Type B pancreatic cell (in vitro differentiated cells): Measurements from ENCODE around the gene PIAS1. TPM values are rescaled to one million over a fixed set of nuclear protein-coding genes. Genes with fewer than 3 reads are reported as not detected.

Experiments used
- DNase-seq: peaks from one replicate; pipeline ENCODE4 v3.0.0; 2021; ENCODE audit warnings: mixed read lengths; ENCODE audit not compliant: unreplicated experiment; ENCODE audit errors: extremely low spot score
- H3K27ac Mint-ChIP-seq: 2 replicates; pipeline ENCODE4 v1.8.0; 2021; ENCODE audit warnings: mild to moderate bottlenecking, mixed read lengths
- H3K27me3 Mint-ChIP-seq: 2 replicates; pipeline ENCODE4 v1.8.0; 2021; ENCODE audit warnings: mixed read lengths
- H3K36me3 Mint-ChIP-seq: 2 replicates; pipeline ENCODE4 v1.8.0; 2021; ENCODE audit warnings: mixed read lengths
- H3K4me1 Mint-ChIP-seq: one replicate; pipeline ENCODE4 v1.8.0; 2021; ENCODE audit warnings: mixed read lengths; ENCODE audit not compliant: unreplicated experiment
- H3K4me3 Mint-ChIP-seq: 2 replicates; pipeline ENCODE4 v1.8.0; 2021; ENCODE audit warnings: mild to moderate bottlenecking, mixed read lengths
- H3K9me3 Mint-ChIP-seq: 2 replicates; pipeline ENCODE4 v1.8.0; 2021; ENCODE audit warnings: mixed read lengths
- total RNA-seq: library from RNA; stranded (reverse); gene quantifications from 2 replicates; pipeline ENCODE4 v1.2.1, GENCODE V29; 2021; ENCODE audit warnings: low replicate concordance
- TF ChIP-seq, protein P1 (sequence below): fragments of 200-600 bp; sonication (generic); conservative IDR thresholded peaks from 2 replicates; pipeline ENCODE4 v1.5.0; 2021; ENCODE audit warnings: antibody characterized with exemption, mild to moderate bottlenecking

Gene PIAS1
- total RNA-seq, 1 donor from 2014 or later = 56.2 TPM

DNA sequence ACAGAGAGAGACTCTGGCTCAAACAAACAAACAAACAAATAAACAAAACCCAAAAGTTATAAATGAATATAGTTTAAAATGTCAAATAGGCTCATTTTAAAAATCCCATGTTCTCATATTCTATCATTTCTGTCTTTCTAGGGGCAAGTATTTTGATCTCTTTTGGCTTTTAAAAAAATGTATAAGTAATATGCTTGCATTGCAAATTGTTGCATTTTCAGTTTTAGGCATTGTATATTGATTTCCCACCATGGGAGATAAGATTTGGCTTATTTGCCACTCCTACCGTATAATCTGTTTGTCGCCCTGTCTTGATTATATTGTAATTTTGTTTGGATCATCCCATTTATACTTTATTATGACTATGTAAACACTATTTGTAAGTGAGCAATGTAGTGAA lies 70.6 kb downstream of the PIAS1 start:
- H3K27ac Mint-ChIP-seq = no peak overlapping the region

DNA sequence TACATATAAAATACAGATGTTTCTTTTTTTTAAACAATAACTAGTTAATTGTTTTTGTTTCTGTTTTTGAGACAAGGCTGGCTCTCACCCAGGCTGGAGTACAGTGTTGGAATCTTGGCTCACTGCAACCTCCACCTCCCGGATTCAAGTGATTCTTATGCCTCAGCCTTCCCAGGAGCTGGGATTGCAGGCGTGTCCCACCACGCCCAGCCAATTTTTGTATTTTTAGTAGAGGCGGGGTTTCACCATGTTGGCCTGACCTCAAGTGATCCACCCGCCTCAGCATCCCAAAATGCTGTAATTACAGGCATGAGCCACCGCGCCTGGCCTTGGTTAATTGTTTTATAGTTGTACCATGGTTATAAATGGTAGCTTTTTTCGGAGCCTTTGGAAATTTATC lies 72.3 kb downstream of the PIAS1 start:
- peaks cover 10% of the 10 kb centered on the region for H3K4me1 Mint-ChIP-seq
- no peak for DNase-seq
- no peaks in the 10 kb centered on the region for H3K9me3 Mint-ChIP-seq
- peaks cover 12% of the 10 kb centered on the region for H3K36me3 Mint-ChIP-seq
- no peak overlapping the region for H3K4me3 Mint-ChIP-seq
- TF ChIP-seq, protein P1, sequence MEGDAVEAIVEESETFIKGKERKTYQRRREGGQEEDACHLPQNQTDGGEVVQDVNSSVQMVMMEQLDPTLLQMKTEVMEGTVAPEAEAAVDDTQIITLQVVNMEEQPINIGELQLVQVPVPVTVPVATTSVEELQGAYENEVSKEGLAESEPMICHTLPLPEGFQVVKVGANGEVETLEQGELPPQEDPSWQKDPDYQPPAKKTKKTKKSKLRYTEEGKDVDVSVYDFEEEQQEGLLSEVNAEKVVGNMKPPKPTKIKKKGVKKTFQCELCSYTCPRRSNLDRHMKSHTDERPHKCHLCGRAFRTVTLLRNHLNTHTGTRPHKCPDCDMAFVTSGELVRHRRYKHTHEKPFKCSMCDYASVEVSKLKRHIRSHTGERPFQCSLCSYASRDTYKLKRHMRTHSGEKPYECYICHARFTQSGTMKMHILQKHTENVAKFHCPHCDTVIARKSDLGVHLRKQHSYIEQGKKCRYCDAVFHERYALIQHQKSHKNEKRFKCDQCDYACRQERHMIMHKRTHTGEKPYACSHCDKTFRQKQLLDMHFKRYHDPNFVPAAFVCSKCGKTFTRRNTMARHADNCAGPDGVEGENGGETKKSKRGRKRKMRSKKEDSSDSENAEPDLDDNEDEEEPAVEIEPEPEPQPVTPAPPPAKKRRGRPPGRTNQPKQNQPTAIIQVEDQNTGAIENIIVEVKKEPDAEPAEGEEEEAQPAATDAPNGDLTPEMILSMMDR = no peak
- H3K27ac Mint-ChIP-seq = no peak overlapping the region
- no peaks in the 10 kb centered on the region for H3K27me3 Mint-ChIP-seq

More for the DNA sequence above, 70.6 kb downstream of the PIAS1 start:
- no peaks in the 10 kb centered on the region for H3K27me3 Mint-ChIP-seq
- H3K9me3 Mint-ChIP-seq = no peaks in the 10 kb centered on the region
- peaks cover 18% of the 10 kb centered on the region for H3K36me3 Mint-ChIP-seq
- no peak overlapping the region for H3K4me3 Mint-ChIP-seq
- TF ChIP-seq, protein P1 = no peak
- peaks cover 10% of the 10 kb centered on the region for H3K4me1 Mint-ChIP-seq
- DNase-seq = no peak

DNA sequence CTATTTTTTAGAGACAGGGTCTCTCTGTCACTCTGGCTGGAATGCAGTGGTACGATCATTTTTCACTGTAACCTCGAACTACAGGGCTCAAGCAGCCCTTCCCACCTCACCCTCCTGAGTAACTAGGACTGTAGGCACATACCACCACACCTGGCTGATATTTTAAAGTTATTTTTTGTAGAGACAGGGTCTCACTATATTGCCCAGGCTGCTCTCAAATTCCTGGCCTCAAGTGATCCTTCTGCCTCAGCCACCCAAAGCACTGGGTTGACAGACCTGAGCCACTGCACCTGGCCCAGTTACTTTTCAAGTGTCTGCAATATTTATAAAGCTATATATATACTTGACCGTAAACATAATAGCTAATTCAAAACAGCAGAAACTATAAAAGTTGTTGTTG lies 75.0 kb downstream of the PIAS1 start:
- Mint-ChIP-seq H3K9me3 (no peaks in the 10 kb centered on the region), H3K27me3 (no peaks in the 10 kb centered on the region), H3K4me3 (no peak overlapping the region), H3K4me1 (peaks cover 10% of the 10 kb centered on the region), H3K27ac (no peak overlapping the region), H3K36me3 (peaks cover 6% of the 10 kb centered on the region)
- DNase-seq = no peak
- TF ChIP-seq, protein P1 = no peak

DNA sequence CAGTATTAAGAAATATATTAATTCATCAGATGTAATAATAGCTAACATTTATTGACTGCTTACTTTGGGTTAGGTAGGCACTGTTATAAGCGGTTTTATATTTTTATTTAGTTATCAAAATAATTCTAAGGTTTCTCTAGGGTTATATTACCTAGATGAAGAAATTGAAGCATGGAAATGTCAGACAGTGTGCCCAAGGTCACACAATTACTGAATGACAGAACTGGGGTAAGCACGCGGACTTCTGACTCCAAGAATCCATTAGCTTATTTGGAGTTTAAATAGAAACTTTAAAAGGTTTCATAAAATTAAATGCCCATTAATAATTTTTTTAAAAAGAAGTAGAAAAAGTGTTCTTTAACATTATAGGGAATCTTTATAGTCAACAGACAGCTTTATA lies 76.7 kb downstream of the PIAS1 start:
- no peak overlapping the region for H3K27ac Mint-ChIP-seq

DNA sequence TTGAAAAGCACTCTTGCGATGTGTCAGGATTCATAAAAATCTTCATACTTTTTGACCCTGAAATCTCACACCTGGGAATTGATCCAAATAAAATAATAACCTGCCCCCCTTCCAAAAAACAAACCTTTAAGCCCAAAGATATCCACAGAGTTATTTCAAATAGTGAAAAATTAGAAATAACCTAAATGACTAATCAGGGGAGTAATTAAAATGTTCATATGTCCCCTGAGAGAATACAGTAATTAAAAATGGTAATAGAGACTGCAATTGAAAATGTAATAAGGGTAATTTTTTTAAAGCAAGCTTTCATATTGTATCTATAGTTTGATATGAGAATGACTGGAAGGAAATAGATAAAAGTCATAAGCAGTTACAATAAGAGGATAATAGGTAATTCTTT lies 83.0 kb downstream of the PIAS1 start:
- Mint-ChIP-seq H3K27ac (peak overlapping the region; percentile 97), H3K4me1 (peaks cover 11% of the 10 kb centered on the region), H3K27me3 (no peaks in the 10 kb centered on the region), H3K4me3 (no peak overlapping the region), H3K36me3 (peaks cover 16% of the 10 kb centered on the region), H3K9me3 (no peaks in the 10 kb centered on the region)
- no peak for DNase-seq
- TF ChIP-seq, protein P1 = no peak

More for the DNA sequence above, 76.7 kb downstream of the PIAS1 start:
- no peaks in the 10 kb centered on the region for H3K9me3 Mint-ChIP-seq
- H3K27me3 Mint-ChIP-seq = no peaks in the 10 kb centered on the region
- no peak for DNase-seq
- TF ChIP-seq, protein P1 = no peak
- H3K36me3 Mint-ChIP-seq = no peaks in the 10 kb centered on the region
- peaks cover 6% of the 10 kb centered on the region for H3K4me1 Mint-ChIP-seq
- no peak overlapping the region for H3K4me3 Mint-ChIP-seq

DNA sequence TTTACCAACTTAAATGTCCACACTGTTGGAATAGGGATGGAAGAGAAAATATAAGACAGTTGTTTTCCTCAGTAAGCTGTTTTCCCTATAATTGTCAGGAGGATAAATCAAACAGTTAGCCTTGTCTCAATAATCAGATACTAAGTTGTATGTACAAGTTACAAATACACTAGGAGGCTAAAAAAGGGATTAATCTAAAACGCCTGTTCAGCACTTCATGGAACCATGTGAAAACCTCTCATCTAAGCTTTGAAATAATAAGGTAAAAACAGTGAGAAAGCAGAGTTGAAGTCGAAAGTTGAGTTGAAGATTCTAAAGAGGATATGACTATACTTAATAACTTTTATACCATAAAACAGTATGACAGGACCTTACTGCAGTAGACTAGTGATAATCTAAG lies 89.0 kb downstream of the PIAS1 start:
- Mint-ChIP-seq H3K4me3 (no peak overlapping the region), H3K36me3 (peaks cover 31% of the 10 kb centered on the region), H3K27ac (no peak overlapping the region), H3K9me3 (no peaks in the 10 kb centered on the region), H3K27me3 (no peaks in the 10 kb centered on the region), H3K4me1 (peaks cover 5% of the 10 kb centered on the region)
- no peak for DNase-seq
- TF ChIP-seq, protein P1 = no peak
